ENCODE data around the gene DUSP5.

The DUSP5 gene

DNA sequence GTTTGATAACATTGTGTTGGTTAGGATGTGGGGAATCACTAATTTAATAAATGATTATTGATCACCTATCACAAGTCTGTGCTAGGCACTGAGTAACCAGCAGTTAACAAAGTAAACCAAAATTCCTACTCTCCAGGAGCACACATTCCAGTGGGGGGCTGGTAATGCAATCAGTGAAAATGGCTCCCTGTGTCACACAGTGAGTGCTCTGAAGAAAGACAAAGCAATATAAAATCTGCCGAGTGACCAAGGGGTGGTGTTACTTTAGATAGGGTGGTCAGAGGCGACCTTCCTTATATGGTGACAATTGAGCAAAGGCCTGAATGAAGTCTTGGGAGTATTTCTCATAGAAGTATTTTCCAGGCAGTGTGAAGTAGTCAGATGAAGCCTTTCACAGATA is 56.2 kb downstream of the DUSP5 start:
- H3K36me3 ChIP-seq (ENCODE audit: control insufficient read depth, insufficient read depth, low read length): no peaks in the 10 kb centered on the region
- H3K27me3 ChIP-seq (ENCODE audit: control insufficient read depth, insufficient read depth, low read length): no peaks in the 10 kb centered on the region; the same call in 1 of the 2 replicates
- H3K27ac ChIP-seq (ENCODE audit: low read depth, low read length): peak overlapping the region; percentile 74
- peaks cover 19% of the 10 kb centered on the region for H3K4me1 ChIP-seq (ENCODE audit: control insufficient read depth, insufficient read depth, low read length)
- no peaks in the 10 kb centered on the region for H3K9me3 ChIP-seq (ENCODE audit: control insufficient read depth, insufficient read depth, low read length)
- H3K9ac ChIP-seq (ENCODE audit: low read depth, low read length): 0 out of 2 replicates have a peak overlapping the region, but pooled peaks have one; percentile 16
- H3K4me3 ChIP-seq (ENCODE audit: low read depth, low read length): peak overlapping the region; percentile 10; the same call in 1 of the 2 replicates

- Histone ChIP-seq H3K36me3 (ENCODE audit: control insufficient read depth, insufficient read depth, low read length) (no peaks in the 10 kb centered on the region), H3K4me3 (ENCODE audit: low read depth, low read length) (no peak overlapping the region), H3K9ac (ENCODE audit: low read depth, low read length) (no peak overlapping the region), H3K27me3 (ENCODE audit: control insufficient read depth, insufficient read depth, low read length) (no peaks in the 10 kb centered on the region), H3K27ac (ENCODE audit: low read depth, low read length) (no peak overlapping the region), H3K4me1 (ENCODE audit: control insufficient read depth, insufficient read depth, low read length) (peaks cover 19% of the 10 kb centered on the region), H3K9me3 (ENCODE audit: control insufficient read depth, insufficient read depth, low read length) (no peaks in the 10 kb centered on the region)
These were observed 58.6 kb downstream of the DUSP5 start for GRCh38 chr10:110556296-110556695.

GRCh38 chr10:110556969-110557601 is 59.4 kb downstream of the DUSP5 start:
- Histone ChIP-seq H3K27me3 (ENCODE audit: control insufficient read depth, insufficient read depth, low read length) (no peaks in the 10 kb centered on the region), H3K4me1 (ENCODE audit: control insufficient read depth, insufficient read depth, low read length) (peaks cover 19% of the 10 kb centered on the region), H3K27ac (ENCODE audit: low read depth, low read length) (no peak overlapping the region), H3K9me3 (ENCODE audit: control insufficient read depth, insufficient read depth, low read length) (no peaks in the 10 kb centered on the region), H3K9ac (ENCODE audit: low read depth, low read length) (no peak overlapping the region), H3K36me3 (ENCODE audit: control insufficient read depth, insufficient read depth, low read length) (no peaks in the 10 kb centered on the region), H3K4me3 (ENCODE audit: low read depth, low read length) (no peak overlapping the region)

DNA sequence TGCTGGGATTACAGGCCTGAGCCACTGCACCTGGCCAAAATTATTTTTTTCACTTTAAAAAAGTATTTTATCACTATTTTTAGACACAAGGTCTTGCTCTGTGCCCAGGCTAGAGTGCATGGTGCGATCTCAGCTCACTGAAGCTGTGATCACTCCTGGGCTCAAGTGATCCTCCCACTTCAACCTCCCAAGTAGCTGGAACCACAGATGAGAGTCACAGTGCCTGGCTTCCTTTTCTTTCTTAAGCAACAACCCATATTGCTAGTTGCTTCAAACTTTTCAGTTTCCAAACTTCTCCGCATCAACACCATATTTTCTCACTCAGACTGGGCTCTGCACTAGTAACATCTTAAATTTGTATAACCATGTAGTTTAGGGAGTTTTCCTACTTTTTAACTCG is 60.3 kb downstream of the DUSP5 start:
- H3K27ac ChIP-seq (ENCODE audit: low read depth, low read length): no peak overlapping the region
- H3K27me3 ChIP-seq (ENCODE audit: control insufficient read depth, insufficient read depth, low read length): no peaks in the 10 kb centered on the region
- H3K4me3 ChIP-seq (ENCODE audit: low read depth, low read length): no peak overlapping the region

DNA sequence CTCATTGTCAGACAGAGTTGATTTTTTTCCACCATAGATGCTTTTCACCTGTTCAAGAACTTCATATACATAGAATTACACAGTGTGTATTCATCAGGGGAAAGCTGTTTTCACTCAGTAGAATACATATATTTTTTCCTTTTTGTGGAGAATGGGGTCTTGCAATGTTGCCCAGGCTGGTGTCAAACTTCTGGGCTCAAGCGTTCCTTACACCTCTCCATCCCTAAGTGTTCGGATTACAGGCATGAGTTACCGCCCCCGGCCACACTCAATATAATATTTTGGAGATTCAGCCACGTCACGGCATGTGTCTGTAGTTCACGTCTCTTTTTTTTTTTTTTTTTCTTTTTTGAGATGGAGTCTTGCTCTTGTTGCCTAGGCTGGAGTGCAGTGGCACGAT is 62.3 kb downstream of the DUSP5 start:
- no peaks in the 10 kb centered on the region for H3K9me3 ChIP-seq (ENCODE audit: control insufficient read depth, insufficient read depth, low read length)

More for the DNA sequence above, 60.3 kb downstream of the DUSP5 start:
- no peak overlapping the region for H3K9ac ChIP-seq (ENCODE audit: low read depth, low read length)
- H3K36me3 ChIP-seq (ENCODE audit: control insufficient read depth, insufficient read depth, low read length): no peaks in the 10 kb centered on the region
- H3K9me3 ChIP-seq (ENCODE audit: control insufficient read depth, insufficient read depth, low read length): no peaks in the 10 kb centered on the region
- peaks cover 19% of the 10 kb centered on the region for H3K4me1 ChIP-seq (ENCODE audit: control insufficient read depth, insufficient read depth, low read length)

More for the DNA sequence above, 62.3 kb downstream of the DUSP5 start:
- no peak overlapping the region for H3K27ac ChIP-seq (ENCODE audit: low read depth, low read length)
- no peaks in the 10 kb centered on the region for H3K27me3 ChIP-seq (ENCODE audit: control insufficient read depth, insufficient read depth, low read length)
- no peak overlapping the region for H3K9ac ChIP-seq (ENCODE audit: low read depth, low read length)
- peaks cover 4% of the 10 kb centered on the region; the same call in 1 of the 2 replicates for H3K4me1 ChIP-seq (ENCODE audit: control insufficient read depth, insufficient read depth, low read length)
- H3K36me3 ChIP-seq (ENCODE audit: control insufficient read depth, insufficient read depth, low read length): no peaks in the 10 kb centered on the region
- no peak overlapping the region for H3K4me3 ChIP-seq (ENCODE audit: low read depth, low read length)

Measured in HUES48 (cell line).